ENCODE data around the gene IFT43. TPM values are rescaled to one million over a fixed set of nuclear protein-coding genes. Genes with fewer than 3 reads are reported as not detected.

The IFT43 gene
- total RNA-seq (2022) (16.1 and 19.5 TPM in 2 replicates), Bru-seq, nascent RNA (percentile 65 among the genes with signal in this experiment), BruChase-seq, experiment 1, labeled RNA remaining after a 2-hour chase (percentile 59 among the genes with signal in this experiment), BruChase-seq, experiment 2, labeled RNA remaining after a 6-hour chase (percentile 51 among the genes with signal in this experiment)
- long read RNA-seq, transcript IFT43-202 (9 exons, 833 nt): major isoform, 20 of 38 reads
- long read RNA-seq, partial matches to known transcripts: 9 of 38 reads
- long read RNA-seq, other reads (novel, unspliced or antisense): 7 of 38 reads

GRCh38 chr14:75985618-75986438 is at the start of gene IFT43:
Gene IFT43, plus strand, starts transcription at chr14:75985763. Its CDS starts 24 bp downstream, at chr14:75985787.
- ChIA-PET CTCF (interaction anchor here (0.7 to 1.8 kb wide), 4 partner anchors 191 to 635 kb away, joined by 4 to 7 read pairs (median 6); no protein-coding TSS in a partner anchor), POLR2A (no interaction called here)
- no peaks in the 10 kb centered on the region; the same call in 1 of the 2 replicates for H3K36me3 ChIP-seq (ENCODE audit: control insufficient read depth, insufficient read depth, low read length)
- Mint-ChIP-seq H3K27me3 (ENCODE audit: insufficient read depth, unreplicated experiment) (no peaks in the 10 kb centered on the region), H3K4me3 (ENCODE audit: unreplicated experiment) (peak within 1 kb of the TSS; percentile 89), H3K27ac (ENCODE audit: unreplicated experiment) (peak within 1 kb of the TSS; percentile 84), H3K9me3 (ENCODE audit: unreplicated experiment) (no peaks in the 10 kb centered on the region), H3K36me3 (ENCODE audit: insufficient read depth, unreplicated experiment) (peaks cover 15% of the 10 kb centered on the region), H3K4me1 (ENCODE audit: low read depth, unreplicated experiment) (peaks cover 19% of the 10 kb centered on the region)
- no peaks in the 10 kb centered on the region for H3K9me3 ChIP-seq
- DNase-seq: peak; percentile 75 to 81
- BruUV-seq (replicated peaks): TSS peak; percentile 49
- peak within 1 kb of the TSS; percentile 71 for H3K4me3 ChIP-seq (ENCODE audit: low read depth, low read length)
- H3K27me3 ChIP-seq (replicated peaks; ENCODE audit: control insufficient read depth, insufficient read depth, low read length): no peaks in the 10 kb centered on the region
- TF ChIP-seq CTCF (IDR thresholded peaks at IDR 0.05; ENCODE audit: insufficient read depth in 1 of 2, low read depth in 1 of 2, low read length in 1 of 2, severe bottlenecking in 1 of 2, unreplicated experiment in 1 of 2): no peak
- intact Hi-C loops (cut with micrococcal nuclease; ENCODE audit: unreplicated experiment): no loop called here
- peaks cover 3% of the 10 kb centered on the region for H3K4me1 ChIP-seq

- Histone ChIP-seq H3K9me3 (no peaks in the 10 kb centered on the region), H3K4me1 (no peaks in the 10 kb centered on the region), H3K4me3 (ENCODE audit: low read depth, low read length) (no peak overlapping the region), H3K36me3 (ENCODE audit: control insufficient read depth, insufficient read depth, low read length) (no peaks in the 10 kb centered on the region), H3K27me3 (replicated peaks; ENCODE audit: control insufficient read depth, insufficient read depth, low read length) (no peaks in the 10 kb centered on the region)
- TF ChIP-seq CTCF (IDR thresholded peaks at IDR 0.05; ENCODE audit: insufficient read depth in 1 of 2, low read depth in 1 of 2, low read length in 1 of 2, severe bottlenecking in 1 of 2, unreplicated experiment in 1 of 2): no peak
- no TSS peak for BruUV-seq (replicated peaks)
- Mint-ChIP-seq H3K4me3 (ENCODE audit: unreplicated experiment) (no peak overlapping the region), H3K27me3 (ENCODE audit: insufficient read depth, unreplicated experiment) (no peaks in the 10 kb centered on the region), H3K27ac (ENCODE audit: unreplicated experiment) (no peak overlapping the region), H3K9me3 (ENCODE audit: unreplicated experiment) (no peaks in the 10 kb centered on the region), H3K36me3 (ENCODE audit: insufficient read depth, unreplicated experiment) (no peaks in the 10 kb centered on the region), H3K4me1 (ENCODE audit: low read depth, unreplicated experiment) (no peaks in the 10 kb centered on the region)
- ChIA-PET POLR2A (no interaction called here), CTCF (no interaction called here)
- DNase-seq: no peak
- intact Hi-C loops (cut with micrococcal nuclease; ENCODE audit: unreplicated experiment): no loop called here
Observed at GRCh38 chr14:75939200-75939599, 46.4 kb upstream of the IFT43 start.

GRCh38 chr14:75941030-75941429 is 44.5 kb upstream of the IFT43 start:
- Histone ChIP-seq H3K4me3 (ENCODE audit: low read depth, low read length) (no peak overlapping the region), H3K27me3 (replicated peaks; ENCODE audit: control insufficient read depth, insufficient read depth, low read length) (no peaks in the 10 kb centered on the region), H3K36me3 (ENCODE audit: control insufficient read depth, insufficient read depth, low read length) (no peaks in the 10 kb centered on the region), H3K4me1 (no peaks in the 10 kb centered on the region), H3K9me3 (no peaks in the 10 kb centered on the region)
- H3K9me3 Mint-ChIP-seq (ENCODE audit: unreplicated experiment): no peaks in the 10 kb centered on the region
- TF ChIP-seq CTCF (IDR thresholded peaks at IDR 0.05; ENCODE audit: insufficient read depth in 1 of 2, low read depth in 1 of 2, low read length in 1 of 2, severe bottlenecking in 1 of 2, unreplicated experiment in 1 of 2): no peak
- no peaks in the 10 kb centered on the region for H3K36me3 Mint-ChIP-seq (ENCODE audit: insufficient read depth, unreplicated experiment)
- H3K27ac Mint-ChIP-seq (ENCODE audit: unreplicated experiment): no peak overlapping the region
- no peak overlapping the region for H3K4me3 Mint-ChIP-seq (ENCODE audit: unreplicated experiment)
- no peaks in the 10 kb centered on the region for H3K27me3 Mint-ChIP-seq (ENCODE audit: insufficient read depth, unreplicated experiment)
- POLR2A ChIA-PET: no interaction called here
- DNase-seq: no peak
- no peaks in the 10 kb centered on the region for H3K4me1 Mint-ChIP-seq (ENCODE audit: low read depth, unreplicated experiment)
- BruUV-seq (replicated peaks): no TSS peak
- CTCF ChIA-PET: interaction anchor here (0.9 kb wide), 1 partner anchor 140 kb away, joined by 3 read pairs; no protein-coding TSS in a partner anchor
- intact Hi-C loops (cut with micrococcal nuclease; ENCODE audit: unreplicated experiment): no loop called here
